NCI-H82 treated with DMSO at 0.1 percent for 48 hours (cell line): ENCODE measurements around the gene CFAP299.

Experiments used
- DNase-seq: peaks from one replicate; lab custom pipeline; 2025; ENCODE audit not compliant: unreplicated experiment; lab: John Stamatoyannopoulos, UW

The CFAP299 gene

GRCh38 chr4:81007417-81007816 is 671.9 kb downstream of the CFAP299 start:
- DNase-seq, result no peak
